Measurements from ENCODE around the gene MRPL21.
A peak's percentile ranks its signal among the peaks of the same experiment; 100 is the strongest.
"Not testable (repeated sequence)": the region's sequence is repeated elsewhere in the genome, so short reads cannot be mapped to it uniquely, and the experiment has no call there.

MRPL21 gene

DNA sequence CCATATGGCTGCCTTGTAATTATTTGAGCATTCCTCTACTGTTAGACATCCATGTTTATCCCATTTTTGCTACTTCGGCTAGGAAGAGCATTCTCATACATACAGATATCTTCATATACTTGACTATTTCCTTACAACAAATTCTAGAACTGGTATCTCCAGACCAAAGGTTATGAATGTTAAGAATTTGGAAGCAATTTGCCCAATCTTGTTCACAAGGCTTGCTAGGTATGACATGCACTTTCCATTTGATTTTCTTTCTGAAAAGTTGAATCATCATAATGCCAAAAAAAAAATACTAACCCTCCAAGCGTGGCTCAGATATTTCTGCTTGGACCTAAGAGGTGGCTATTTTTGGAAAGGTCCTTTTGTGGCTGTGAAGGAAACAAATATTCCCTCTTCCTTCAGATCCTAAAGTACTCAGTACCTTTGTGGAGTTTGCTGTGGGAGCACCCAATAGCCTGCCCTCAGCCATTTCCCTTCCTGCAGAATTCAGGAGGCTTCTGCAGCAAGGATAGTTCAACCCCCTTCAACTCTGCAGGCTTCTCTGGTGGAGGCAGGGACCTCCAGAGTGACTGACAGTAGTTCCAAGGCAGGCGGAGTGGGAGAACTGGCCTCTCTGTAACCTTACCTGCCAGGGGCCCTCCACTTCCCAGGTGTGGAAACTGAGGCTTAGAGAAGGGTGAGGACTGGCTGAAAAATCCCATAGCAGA, 39.9 kb downstream of the MRPL21 start:
- DNase-seq = no peak

GRCh38 chr11:68862421-68862820, 41.2 kb downstream of the MRPL21 start:
- DNase-seq = no peak

DNA sequence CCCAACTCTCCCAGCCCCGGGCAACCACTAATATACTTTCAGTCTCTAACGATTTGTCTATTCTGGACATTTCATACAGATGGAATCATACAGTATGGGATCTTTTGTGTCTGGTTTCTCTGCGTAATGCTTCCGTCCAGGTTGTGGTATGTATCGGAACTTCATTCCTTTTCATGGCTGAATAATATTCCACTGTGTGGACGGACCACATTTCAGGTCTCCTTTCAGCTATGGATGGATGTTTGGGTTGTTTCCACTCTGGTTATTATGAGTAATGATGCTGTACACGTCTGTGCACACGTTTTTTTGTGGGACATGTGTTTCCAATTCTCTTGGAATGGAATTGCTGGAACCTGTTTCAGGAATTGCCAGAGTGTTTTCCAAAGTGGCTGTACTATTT, 44.5 kb downstream of the MRPL21 start:
- no peak for DNase-seq

DNA sequence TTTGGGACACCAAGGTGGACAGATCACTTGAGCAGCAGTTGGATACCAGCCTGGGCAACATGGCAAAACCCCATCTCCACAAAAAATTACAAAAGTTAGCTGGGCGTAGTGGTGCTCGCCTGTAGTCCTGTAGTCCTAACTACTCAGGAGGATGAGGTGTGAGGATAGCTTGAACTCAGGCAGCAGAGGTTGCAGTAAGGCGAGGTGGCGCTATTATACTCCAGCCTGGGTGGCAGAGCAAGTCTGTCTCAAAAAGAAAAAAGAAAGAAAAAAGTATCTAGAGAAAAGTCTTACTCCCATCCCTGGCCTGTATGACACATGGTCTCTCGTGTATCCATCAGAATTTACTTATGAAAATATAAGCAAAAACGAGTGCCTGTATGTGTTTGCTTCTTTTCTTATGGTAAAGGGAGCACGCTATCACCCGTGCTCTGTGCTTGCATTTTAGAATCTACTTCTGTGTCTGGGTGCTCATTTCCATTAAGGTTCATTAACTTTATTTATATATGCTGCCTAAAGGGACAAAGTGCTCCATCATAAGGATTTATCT, 46.5 kb downstream of the MRPL21 start:
- DNase-seq = no peak

DNA sequence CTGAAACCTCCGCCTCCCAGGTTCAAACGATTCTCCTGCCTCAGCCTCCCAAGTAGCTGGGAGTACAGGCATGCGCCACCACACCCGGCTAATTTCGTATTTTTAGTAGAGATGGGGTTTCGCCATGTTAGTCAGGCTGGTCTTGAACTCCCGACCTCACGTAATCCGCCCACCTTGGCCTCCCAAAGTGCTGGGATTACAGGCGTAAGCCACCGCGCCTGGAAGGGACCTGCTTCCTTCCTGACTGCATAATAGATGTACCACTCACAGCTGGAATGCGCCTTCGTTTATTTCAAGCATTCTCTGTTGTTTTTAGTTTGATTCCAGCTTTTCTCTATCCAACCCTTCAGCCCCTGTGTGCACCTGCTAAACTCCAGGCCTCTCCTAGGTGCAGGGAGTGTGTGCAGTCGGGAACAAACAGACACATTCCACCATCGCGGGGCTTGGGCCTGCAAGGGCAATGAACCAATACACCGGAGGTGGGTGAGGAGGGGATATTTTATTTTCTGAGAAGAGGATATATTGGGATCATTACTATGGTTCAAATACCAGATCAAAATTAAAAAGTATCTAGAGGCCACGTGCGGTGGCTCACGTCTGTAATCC, 47.1 kb downstream of the MRPL21 start:
- DNase-seq = not testable (repeated sequence)

DNA sequence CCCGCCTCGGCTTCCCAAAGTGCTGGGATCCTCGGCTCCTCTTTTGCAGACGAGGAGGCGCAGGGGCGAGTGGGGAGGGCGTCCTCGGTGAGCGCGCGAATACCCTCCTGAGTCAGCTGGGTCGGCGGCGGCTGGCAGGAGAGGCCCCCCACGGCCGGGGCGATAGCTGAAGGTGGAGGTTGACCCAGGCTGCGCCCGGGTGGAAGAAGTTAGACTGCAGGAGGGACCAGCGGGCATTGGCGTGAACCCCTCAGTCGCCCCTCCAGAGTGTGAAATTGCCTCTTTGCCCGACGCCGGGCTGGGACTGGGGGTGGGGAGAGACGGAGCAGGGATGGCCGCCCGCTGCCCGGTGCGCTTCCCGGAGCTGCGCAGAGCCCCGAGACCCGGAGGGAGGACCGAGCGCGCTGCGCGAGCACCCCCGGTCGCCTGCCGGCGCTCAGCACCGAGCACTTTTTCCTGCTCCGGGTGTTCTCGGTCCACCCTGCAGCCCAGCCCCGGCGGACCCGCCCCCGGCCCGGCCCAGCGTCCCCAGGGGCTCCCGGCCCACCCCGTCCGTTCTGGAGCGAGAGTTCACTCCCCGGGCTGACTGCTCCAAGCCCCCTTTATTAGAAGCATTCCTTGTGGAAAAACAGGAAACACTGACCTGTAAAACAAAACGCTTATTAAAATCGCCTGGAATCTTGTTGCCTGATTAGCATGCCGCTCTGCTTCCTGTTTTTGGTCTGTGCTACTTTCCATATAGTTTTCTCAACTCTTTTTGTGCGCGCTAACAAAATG, 48.2 kb downstream of the MRPL21 start:
- no peak for DNase-seq

DNA sequence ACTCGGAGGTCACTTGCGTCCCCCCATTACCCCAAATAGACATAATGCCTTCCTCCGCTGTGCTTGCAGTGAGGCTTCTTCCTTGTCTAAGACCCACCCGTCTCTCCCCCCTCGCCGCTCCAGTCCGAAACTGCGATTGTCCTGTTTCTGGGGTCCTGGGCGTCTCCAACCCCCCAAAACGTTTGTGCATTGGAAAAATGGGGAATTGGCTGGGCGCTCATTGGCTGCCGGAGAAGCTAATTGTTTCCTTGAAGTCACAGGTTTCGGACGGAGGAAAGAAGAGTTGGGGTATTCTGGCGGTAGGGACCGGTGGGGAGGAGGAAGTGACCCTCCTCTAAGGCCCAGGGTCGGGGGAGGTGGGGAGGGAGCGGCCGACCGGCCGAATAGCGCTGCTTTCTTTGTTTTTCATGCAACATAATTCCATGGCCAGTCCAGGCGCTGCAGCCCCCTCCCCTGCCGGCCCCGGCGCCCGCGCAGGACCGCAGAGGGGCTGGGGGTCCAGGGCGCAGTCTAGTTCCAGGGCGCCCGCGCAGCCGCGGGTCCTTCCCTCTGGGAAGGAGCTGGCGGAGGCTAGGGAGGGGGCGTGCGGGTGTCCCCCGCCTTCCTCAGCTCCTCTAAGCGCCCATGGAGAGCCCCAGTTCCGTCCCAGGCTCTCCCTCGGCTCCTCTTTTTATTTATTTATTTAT, 49.2 kb downstream of the MRPL21 start:
- no peak for DNase-seq

GRCh38 chr11:68852628-68853027, 51.0 kb downstream of the MRPL21 start:
- DNase-seq = no peak

DNA sequence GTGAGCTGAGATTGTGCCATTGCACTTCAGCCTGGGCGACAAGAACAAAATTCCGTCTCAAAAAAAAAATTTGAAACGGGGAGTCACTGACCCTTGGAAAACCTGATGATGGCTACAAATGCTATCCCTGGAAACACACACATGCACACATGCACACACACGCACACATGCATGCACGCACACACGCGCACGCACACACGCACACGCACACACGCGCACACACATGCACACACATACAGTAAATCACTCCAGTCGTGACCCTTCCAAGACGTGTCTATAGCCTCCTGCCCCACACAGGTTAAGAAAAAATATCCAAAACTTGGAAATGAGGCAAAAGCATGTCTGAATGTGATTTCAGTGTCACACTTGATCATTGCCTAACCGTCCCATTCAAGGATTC, 55.2 kb downstream of the MRPL21 start:
- DNase-seq = no peak

DNA sequence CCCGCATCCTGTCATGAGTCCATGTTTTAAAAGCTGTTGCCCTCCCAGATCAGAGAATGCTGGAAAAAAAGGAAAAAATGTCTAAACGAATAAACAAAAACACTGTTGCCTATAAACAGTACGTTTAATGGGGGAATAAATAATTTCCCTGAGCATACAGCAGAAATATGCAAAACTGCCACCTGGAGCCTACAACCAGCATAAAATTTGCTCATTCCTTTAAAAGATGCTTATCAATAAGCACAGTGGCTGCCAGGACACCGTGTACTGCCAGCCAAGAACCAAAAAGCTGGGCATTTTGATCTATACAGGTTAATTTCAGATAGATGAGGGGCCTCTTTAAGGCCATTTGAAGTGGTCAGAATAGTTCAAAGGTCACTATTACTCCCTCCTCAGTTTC, 56.2 kb downstream of the MRPL21 start:
- DNase-seq = no peak

DNA sequence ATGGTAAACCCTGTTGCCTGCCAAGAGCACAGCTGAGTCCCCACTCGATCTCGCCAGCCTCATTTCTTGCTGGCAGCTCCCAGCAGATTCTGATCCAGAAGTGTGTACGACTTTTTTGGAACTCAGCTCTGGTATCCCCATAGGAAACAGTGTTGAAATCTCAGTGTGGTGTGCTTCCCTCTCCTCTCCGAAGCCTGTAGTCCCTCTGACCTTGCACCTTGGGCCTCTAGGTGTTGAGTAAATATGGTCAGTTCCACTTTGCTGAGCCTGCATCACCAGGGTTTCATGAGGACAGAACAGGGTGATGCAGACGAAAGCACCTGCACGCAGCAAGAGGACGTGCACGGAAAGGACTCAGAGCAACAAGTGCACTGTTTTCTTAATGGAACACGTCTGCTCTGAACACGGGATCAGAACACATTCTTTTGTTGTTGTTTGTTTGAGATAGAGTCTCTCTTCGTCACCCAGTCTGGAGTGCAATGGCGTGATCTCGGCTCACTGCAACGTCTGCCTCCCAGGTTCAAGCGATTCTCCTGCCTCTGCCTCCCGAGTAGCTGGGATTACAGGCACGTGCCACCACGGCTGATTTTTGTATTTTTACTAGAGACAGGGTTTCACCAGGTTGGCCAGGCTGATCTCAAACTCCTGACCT, 58.2 kb downstream of the MRPL21 start:
- no peak for DNase-seq

DNA sequence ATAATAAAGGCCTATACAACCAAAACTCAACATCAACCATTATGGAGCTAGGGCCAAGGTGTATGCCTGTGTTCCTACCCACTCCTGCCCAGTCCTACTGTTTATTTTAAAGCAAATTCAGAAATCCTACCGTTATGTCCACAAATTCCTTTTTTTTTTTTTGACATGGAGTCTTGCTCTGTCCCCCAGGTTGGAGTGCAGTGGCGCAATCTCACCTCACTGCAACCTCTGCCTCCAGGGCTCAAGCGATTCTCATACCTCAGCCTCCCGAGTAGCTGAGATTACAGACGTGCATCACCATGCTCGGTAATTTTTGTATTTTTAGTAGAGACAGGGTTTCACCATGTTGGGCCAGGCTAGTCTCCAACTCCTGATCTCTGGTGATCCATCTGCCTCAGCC, 58.8 kb downstream of the MRPL21 start:
- DNase-seq = no peak

GRCh38 chr11:68844376-68844775, 59.3 kb downstream of the MRPL21 start:
- DNase-seq = no peak

DNA sequence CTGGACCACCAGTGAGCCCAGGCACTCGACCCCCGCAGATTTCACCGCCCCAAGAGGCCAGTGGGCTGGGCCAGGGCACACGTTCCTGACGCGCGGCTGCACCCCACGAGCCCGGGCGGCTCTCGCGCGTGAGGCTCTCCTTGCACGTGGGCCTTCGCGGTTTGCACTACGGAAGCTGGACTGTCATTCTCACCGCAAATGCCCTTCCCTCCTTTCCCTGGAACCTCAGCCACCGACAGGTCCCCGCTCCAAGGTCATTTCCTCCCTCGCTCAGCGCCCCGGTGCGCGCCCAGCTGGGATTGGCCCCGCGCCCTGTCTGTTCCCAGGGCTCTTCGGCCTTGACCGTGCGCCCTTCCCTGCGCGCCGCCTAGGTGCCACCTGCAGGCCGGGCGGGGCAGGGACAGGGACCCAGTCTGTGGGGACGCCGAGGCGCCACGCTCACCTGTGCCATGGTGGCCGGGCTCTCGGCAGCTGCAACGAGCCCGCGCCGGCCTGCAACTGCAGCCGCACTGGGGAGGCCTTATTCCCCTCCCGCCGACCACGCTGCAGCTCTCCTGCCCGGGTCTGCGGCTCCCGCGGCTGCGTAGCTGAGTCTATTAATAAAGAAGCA, 59.8 kb downstream of the MRPL21 start:
- peak; percentile 72 for DNase-seq

- DNase-seq = no peak
Observed at GRCh38 chr11:68843052-68843561, 60.5 kb downstream of the MRPL21 start.

DNA sequence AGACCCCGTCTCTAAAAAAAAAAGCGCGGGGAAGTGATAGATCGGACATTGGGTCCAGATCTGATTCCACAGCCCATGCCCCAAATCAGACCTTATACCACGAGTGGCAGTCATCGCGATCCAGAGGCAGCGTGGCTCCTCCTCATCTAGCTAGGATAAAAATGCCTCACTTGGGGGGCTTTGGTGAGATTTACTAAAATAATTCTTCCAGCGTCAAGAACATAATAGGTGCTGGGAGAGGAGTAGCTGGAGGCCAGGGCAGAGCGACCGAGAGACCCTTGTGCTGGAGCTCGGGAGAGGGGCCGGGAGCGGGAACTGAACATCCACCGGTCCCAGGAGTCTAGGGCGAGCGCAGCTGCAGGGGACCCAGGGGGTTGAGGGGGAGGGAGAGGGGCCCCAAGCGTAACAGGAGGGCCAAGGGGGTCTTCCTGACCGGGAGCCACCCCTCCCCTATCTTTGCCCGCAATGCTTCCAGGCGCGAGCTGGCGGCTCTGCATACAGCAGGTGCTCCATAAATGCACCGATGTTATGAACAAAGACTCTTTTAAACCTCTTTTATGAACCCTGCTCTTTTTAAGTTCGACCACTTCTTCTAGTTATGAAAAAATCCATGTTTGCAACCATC, 61.1 kb downstream of the MRPL21 start:
- DNase-seq = no peak

- DNase-seq = peak; percentile 45
Observed at GRCh38 chr11:68841718-68842426, 61.8 kb downstream of the MRPL21 start, which contains the start of gene CPT1A. TSS of gene CPT1A (minus strand) at chr11:68841916. CDS start at chr11:68815474, 26,442 bp downstream.

Data from NCI-H1105 treated with DMSO at 0.1 percent for 48 hours (cell line).